HG02588 (cell line): Measurements from ENCODE around the gene ZKSCAN1.

Experiments
- ATAC-seq: cut with Tn5 transposase; IDR thresholded peaks from one replicate; pipeline ENCODE4 v1.9.1; 2021; ENCODE audit warnings: mild to moderate bottlenecking, moderate library complexity; ENCODE audit not compliant: unreplicated experiment

ZKSCAN1 gene

DNA sequence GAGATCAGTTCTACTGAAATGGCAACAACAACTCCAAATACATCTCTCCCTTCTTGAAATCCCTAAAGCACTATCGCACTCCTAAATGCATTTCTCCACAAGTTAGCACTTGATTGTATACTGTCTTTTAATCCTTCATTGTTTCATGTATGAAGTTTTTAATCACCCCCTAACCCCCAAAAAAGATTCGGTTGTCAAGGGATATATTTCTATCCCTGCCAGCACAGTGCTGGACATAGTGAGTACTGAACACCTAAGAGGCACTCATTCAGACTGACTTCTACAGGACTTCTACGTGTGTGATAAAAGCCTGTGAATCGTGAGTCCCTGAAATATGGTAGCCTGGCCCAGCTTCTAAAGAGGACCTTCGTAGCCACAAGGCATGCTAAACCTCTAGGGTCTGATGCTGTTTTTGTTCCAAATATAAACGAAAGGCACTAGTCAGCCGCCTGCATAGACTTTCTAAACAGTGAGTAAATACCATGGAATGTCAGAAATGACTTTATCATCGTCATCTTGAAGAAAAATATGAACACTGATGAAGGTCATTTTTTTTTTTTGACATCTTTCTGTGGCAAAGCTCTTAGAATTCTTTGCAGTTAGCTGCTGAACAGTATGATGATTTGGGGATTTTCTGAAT is 19.6 kb downstream of the ZKSCAN1 start:
- ATAC-seq, result no peak

DNA sequence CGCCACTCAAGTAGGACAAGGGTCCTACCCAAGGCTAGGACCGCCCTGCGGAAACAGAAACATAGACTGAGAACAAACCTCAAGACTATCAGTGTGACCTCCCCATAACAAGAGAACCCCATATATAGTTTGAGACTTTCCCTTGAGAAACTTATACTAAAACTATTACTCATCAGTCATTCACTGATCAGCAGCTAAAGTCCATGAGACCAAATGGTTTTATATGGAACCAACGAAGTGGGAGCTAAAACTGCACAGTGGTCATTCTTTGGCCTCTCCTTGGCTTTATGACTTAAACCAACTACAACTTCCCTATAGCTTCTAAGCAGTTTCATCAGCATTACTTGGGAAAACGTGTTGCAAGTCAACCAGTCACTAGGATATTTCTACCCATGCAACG is 20.5 kb downstream of the ZKSCAN1 start:
- ATAC-seq, result no peak

DNA sequence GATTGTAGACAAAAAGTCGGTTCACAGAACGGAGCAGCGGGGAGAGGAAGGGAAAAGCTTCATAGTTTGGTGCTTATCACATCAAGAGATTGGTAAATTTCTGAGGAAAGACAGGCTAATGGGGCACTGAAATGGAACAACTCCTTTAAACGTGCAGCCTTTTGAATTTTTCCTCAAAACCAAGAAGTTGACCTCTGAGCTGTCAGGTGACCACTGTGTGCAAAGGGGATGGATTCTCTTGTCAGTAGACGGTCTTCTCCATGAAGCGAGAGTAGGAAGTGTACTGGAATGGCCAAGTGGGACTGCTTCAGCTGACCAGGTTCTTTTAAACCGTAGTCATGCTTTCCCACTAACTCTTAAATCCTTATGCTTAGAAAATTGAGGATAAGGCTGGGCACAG is 22.9 kb downstream of the ZKSCAN1 start:
- ATAC-seq, result no peak

DNA sequence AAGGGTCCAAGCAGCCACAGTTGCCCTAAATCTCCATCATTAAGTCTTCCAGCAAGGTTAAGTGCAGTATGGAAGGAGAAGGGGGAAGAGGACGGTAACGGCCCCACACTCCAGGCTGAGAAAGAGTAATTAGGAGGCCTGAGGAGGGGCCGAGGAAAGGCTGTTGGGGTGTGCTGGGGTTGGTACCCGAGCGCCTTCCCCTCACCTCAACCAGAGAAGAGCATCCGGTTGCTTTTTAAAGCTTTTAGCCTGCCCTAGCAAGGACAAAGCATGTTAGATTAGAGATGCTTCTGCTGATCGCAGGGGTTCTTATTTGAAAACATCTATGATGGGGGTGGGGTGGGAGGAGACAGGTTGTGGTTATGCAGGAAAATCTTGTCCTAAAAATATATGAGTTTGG is 25.2 kb downstream of the ZKSCAN1 start:
- no peak for ATAC-seq

DNA sequence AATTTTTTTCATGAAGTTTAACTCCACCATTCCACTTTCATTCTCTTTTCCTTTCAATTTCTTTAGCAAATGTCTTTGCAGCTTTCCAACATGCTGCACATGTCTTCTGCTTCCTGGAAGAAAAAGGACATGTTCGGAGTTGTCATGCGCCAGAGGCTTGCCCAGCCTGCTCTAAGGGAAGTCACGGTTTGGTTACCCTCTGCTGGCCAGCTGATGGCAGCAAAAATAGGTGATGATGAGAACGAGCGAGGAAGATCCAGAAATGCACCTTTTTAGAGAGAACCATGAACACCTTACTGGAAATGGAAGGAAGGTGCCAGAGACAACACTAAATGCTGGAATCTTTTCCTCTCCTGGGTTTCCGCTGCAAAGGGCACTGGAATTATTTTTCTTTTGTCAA is 29.3 kb downstream of the ZKSCAN1 start:
- ATAC-seq, result no peak

DNA sequence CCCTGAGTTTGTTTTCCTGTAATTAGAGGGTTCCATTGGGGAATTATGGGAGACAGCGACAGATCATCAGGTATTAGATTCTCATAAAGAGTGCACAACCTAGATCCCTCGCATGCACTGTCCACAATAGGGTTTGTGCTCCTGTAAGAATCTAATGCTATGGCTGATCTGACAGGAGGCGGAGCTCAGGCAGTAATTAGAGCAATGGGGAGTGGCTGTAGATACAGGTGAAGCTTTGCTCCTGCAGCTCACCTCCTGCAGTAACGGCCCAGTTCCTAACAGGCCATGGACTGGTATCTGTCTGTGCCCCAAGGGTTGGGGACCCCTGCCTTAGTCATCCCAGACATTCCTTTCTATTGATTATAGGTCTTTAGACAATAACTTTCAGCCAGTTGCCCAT is 33.3 kb downstream of the ZKSCAN1 start:
- no peak for ATAC-seq

DNA sequence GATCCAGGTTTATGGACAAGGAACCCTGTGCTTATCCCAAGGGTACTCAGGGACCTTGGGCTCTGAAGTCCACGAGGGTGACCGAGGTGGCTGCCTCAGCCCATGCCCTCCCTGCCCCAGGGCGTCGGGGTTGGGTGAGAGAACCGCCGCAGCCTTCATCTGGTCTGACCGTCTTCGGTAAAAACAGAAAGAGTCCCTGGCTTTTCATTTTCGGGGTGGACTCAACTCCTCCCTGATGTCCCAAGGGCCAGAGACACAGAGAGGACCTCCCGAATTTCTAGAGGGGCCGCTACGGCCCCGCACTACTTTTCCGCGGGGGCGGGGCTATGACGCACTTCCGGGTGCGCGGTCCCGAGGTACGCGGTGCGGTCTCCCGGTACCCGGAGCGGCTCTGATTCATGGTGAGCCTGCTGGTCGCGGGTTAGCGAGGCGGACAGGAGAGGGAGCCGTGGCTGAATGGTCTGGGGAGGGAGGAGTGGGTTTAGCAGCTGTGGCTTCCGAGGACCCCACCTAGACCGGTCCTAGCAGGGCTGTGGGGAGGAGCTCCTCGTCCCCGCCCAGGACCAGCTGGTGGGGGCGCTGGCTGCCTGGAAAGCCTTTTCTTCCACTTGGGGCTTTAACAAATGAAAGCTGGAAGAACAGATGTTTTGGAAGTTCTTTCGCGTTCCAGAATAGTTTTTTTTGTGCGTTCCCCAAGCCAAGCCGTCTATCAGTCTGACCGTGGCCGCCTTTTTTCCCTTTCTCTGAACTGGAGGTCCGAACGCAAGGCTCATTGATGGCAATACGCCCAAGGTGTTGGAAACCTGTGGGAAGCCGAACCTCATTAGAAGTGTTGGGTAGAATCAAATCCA is 34.3 kb downstream of the ZKSCAN1 start, which contains the start of gene ZSCAN21:
Gene ZSCAN21 (plus strand): TSS at position 334 of the 851 bp plus-strand sequence. CDS start 7,233 bp downstream, outside the sequence.
- ATAC-seq, result peak; percentile 91

DNA sequence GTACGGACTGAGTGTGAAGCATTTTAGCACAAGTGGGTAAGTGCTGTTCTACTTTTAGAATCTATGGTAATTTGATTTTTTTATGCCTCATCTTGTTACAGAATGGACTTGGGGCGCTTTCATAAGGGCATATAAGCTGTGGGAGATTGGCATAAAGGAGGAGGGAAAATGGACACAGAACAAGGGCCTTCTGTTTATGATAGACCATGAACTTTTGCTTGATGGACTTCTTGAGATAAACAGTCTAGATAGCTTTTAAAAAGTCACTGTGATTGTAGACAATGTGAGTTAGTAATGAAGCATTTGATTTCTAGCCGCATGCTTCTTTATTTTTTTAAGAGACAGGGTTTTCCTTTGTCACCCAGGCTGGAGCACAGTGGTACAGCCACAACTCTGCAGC is 36.2 kb downstream of the ZKSCAN1 start:
- ATAC-seq, result no peak

DNA sequence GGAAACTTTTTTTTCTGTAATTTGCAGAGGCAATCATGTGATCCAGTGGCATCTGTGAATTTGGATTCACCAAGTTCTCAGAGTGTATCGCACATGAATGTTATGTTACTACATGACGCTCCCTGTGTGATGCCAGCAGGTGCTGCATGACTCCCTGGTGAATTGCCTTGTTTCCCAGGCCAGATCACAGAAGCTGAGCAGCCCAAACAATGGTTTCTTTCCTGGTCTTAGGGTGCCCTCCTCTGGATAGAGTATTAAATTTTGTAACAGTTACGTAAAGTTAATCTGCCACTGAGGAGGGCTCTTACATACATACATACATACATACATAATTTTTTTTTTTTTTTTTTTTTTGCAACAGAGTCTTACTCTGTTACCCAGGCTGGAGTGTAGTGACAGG is 37.8 kb downstream of the ZKSCAN1 start:
- ATAC-seq, result no peak

DNA sequence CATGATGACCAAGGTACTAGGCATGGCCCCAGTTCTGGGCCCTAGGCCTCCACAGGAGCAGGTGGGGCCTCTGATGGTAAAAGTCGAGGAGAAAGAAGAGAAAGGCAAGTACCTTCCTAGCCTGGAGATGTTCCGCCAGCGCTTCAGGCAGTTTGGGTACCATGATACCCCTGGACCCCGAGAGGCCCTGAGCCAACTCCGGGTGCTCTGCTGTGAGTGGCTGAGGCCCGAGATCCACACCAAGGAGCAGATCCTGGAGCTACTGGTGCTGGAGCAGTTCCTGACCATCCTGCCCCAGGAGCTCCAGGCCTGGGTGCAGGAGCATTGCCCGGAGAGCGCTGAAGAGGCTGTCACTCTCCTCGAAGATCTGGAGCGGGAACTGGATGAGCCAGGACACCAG is 41.6 kb downstream of the ZKSCAN1 start:
- no peak for ATAC-seq

DNA sequence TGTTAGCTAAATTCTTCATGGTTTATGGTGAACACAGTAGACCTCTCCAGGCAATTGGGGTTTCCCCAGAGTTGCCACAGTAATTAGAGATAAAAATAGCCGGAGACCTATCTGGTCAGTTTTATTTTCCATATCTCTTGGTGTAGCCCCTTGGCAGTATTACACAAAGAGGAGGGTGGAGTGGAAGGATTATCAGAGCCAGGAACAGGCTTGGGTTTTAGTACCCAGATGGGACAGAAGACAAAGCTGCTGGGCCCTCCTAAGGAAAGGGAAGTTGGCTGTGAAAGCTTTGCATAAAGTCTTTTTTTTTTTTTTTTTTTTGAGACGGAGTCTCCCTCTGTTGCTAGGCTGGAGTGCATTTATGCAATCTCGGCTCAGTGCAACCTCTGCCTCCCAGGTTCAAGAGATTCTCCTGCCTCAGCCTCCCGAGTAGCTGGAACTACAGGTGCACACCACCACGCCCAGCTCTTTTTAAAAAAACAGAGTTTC is 43.9 kb downstream of the ZKSCAN1 start:
- no peak for ATAC-seq

DNA sequence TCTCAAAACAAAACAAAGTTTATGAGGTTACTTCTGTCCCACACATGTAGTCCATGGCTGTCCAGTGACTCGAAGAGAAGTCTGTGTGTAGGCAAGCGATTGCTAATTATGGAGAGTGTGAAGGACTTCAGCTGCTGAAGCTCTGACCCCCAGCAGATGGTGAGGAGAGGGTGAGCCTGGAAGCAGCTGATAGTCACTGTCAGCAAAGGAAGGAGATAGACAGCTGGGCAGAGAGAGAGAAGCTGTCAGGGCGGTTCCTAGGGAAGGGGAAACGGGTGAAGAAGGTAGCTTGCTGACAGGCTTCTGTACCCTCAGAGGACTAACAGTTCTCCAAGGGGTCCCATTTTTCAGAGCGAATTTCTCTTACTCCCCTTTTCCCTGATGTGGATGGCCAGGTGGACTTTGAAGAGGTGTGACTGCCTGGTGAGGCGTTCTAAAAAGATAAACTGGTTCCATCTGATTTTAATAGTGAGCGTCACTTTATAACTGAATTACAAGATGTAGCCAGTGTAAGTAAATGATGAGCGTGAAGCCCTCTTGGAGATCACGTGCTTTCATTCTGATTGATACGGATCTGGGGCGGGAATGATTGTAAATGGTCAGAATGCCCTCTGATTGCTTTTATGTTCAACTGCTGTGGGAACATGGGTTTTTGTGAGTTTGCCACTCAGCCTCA is 46.3 kb downstream of the ZKSCAN1 start:
- ATAC-seq, result no peak

DNA sequence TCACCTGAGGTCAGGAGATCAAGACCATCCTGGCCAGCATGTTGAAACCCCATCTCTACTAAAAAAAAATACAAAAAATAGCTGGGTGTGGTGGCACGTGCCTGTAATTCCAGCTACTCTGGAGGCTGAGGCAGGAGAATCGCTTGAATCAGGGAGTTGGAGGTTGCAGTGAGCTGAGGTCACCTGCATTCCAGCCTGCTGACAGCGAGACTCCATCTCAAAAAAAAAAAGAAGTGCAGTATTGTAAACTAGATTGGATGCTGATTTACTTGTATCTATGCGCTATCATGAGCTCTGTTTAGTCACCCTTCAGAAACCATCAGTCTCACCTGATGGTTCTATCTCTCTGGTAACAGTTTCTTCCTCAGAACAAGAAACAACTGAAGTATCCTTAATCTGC is 48.0 kb downstream of the ZKSCAN1 start:
- no peak for ATAC-seq

DNA sequence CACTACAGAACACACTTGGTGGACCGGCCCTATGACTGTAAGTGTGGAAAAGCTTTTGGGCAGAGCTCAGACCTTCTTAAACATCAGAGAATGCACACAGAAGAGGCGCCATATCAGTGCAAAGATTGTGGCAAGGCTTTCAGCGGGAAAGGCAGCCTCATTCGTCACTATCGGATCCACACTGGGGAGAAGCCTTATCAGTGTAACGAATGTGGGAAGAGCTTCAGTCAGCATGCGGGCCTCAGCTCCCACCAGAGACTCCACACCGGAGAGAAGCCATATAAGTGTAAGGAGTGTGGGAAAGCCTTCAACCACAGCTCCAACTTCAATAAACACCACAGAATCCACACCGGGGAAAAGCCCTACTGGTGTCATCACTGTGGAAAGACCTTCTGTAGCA is 48.8 kb downstream of the ZKSCAN1 start:
- no peak for ATAC-seq

DNA sequence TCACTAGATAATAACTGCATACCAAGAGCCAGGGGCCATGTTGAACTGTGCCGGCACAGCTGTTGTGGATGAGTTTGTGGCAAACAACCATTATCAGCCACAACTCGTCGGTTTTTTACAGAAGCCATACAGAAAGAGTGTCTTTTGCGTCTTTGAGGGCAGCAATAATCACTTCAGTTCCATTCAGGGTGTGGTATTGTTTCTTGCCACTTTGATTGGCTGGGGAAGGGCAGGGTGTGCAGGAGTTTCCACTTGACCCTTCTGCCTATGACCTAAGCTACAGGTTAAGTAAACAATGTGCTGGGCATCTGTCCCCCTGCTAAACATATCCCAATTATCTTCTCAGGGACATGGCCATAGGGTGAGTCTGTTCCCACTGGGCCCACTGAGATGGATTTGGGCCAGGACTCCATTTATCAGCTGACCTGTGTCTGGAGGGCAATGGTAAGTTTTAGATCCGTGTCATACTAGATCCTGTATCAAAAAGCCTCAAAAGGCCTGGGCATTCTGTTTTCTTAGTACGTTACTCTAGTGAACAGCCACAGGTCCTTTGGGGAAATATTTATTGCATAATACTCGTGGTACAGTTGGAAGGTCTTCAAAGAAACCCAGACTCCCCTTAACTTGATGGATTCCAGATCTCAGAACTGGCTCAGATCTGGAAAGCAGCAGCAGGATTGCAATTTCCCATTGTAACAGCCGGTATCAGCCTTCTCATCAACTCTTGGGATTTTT is 50.2 kb downstream of the ZKSCAN1 start:
- no peak for ATAC-seq

DNA sequence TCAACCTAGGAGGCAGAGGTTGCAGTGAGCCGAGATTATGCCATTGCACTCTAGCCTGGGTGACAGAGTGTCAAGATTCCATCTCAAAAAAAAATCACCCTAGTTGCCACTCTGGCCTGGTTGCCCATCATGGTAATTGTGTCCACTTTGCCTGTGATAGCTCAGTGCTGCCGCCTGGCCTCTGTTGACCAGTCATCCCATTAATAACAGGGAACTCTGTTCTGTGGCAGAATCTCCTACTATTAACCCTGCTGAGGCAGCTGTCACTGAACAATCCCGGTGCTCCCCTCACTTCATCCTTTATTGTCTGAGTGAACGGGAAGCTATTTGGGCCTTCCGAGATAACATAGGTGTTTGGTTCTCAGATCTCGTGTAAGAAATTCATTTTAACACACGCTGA is 51.6 kb downstream of the ZKSCAN1 start:
- no peak for ATAC-seq

DNA sequence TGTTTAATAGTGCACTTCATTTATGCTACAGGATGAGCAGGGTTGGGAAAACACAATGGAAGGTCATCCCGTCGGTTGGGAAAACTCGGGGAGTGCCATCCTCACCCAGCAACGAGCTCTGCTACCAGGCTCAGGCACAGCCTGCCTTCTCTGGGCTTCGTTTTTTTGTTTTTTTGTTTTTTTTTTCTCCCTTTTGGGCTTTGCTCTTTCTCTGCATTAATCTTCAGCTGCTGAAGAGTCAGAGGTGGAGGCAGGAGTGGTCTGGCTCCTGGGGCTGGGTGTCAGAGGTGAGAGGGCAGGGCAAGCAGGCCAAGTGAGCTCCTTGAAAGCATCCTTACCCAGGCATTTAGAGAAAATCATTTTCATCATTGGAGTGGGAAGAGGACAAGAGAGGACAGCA is 54.6 kb downstream of the ZKSCAN1 start:
- ATAC-seq, result no peak

DNA sequence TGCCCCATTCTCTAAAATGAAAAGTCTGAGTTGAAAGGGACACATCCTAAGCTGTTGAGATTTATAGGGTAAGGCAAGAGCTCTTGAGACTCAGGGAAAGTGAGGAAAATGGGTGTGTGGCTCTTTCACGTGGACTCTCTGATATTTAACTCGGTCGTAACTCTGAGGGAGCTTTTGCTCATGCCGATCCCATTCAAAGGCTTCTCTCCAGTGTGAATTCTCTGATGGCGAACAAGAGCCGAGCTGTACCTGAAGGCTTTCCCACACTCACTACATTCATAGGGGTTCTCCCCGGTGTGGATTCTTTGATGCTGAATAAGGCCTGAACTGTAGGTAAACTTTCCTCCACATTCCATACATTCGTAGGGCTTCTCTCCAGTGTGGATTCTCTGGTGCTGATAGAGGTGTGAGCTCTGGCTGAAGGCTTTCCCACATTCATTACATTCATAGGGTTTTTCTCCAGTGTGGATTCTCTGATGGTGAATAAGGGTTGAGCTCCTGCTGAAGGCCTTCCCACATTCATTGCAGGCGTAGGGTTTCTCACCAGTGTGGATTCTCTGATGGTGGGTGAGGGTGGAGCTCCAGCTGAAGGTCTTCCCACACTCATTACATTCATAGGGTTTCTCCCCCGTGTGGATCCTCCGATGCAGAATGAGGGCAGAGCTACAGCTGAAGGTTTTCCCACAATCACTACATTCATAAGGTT is 55.8 kb downstream of the ZKSCAN1 start:
- ATAC-seq, result no peak

DNA sequence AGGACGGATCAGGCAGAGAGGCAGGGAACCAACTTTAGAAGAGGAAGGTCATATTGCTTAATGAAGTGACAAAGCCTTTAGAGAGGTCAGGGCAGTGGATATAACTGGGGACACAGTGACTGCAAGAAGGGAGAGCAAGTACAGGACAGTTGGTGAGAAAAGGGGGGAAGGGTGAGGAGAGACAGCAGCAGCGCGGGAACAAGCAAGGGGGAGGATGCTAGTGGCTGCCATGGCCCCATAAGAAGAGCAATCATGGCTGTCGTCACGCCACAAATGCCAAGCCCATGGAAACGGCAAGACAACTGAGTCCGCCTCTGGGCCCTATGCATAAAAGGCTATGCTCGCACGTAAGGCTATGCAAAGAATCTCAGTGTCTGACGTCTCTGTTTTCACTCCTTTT is 57.1 kb downstream of the ZKSCAN1 start:
- ATAC-seq, result no peak

DNA sequence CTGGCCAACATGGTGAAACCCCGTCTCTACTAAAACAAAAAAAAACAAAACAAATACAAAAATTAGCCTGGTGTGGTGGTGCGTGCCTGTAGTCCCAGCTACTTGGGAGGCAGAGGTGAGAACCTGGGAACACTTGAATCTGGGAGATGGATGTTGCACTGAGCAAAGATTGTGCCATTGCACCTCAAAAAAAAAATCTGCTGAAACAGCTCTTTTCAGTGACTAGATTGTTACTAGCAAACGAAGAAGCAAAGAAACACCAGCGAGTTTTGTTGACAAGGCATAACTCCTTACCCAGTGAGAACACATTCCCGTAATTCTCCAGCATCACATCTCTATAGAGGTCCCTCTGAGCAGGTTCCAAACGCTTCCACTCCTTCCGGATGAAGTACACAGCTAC is 59.4 kb downstream of the ZKSCAN1 start:
- ATAC-seq, result no peak
